GM23338 (cell line): Measurements from ENCODE around the gene TXNDC15.

Source experiments
- CTCF ChIP-seq, 2 experiments: fragments of 200-600 bp in 1 of 2; sonication (generic) in 1 of 2; conservative IDR thresholded peaks; 2 replicates each; pipeline versions ENCODE4 v1.5.1 to v1.6.1; 2016 to 2017; ENCODE audit warnings: antibody characterized with exemption in 2 of 2, low read depth in 2 of 2, mild to moderate bottlenecking in 2 of 2, moderate library complexity in 1 of 2
- EZH2 ChIP-seq: fragments of 200-600 bp; sonication (generic); IDR thresholded peaks from one replicate; pipeline ENCODE4 v1.8.0; 2017; ENCODE audit warnings: antibody characterized with exemption, mild to moderate bottlenecking, low read depth; ENCODE audit not compliant: unreplicated experiment
- EZH2phosphoT487 ChIP-seq: fragments of 200-600 bp; sonication (generic); IDR thresholded peaks from one replicate; pipeline ENCODE4 v1.8.1; 2018; ENCODE audit warnings: antibody characterized with exemption; ENCODE audit not compliant: unreplicated experiment
- POLR2AphosphoS5 ChIP-seq: IDR thresholded peaks from 2 replicates; pipeline ENCODE4 v1.6.1; 2016; ENCODE audit warnings: antibody characterized with exemption, low read depth
- REST ChIP-seq: IDR thresholded peaks from one replicate; pipeline ENCODE4 v1.6.1; 2018; ENCODE audit warnings: antibody characterized with exemption; ENCODE audit not compliant: unreplicated experiment
- ZNF331 ChIP-seq: fragments of 250-450 bp; sonication (Bioruptor Pico); IDR thresholded peaks from 2 replicates; pipeline ENCODE4 v1.5.0; 2020; ENCODE audit warnings: low read depth, mild to moderate bottlenecking, moderate library complexity

- TF ChIP-seq CTCF (conservative IDR thresholded peaks at IDR 0.05; ENCODE audit: low read depth in 2 of 2) (no peak), EZH2phosphoT487 (no peak), EZH2 (no peak), ZNF331 (CRISPR knock-in tag) (no peak), REST (no peak), POLR2AphosphoS5 (no peak)
Measured at GRCh38 chr5:134837530-134838181, 36.5 kb upstream of the TXNDC15 start.
